H1 (cell line): Measurements from ENCODE around the gene SORCS3. TPM values are rescaled to one million over a fixed set of nuclear protein-coding genes. Genes with fewer than 3 reads are reported as not detected.

Source experiments
- CTCF ChIA-PET: fragments of 300-600 bp; sonication (Branson Sonifier 250); formaldehyde crosslinking; loops from one replicate; lab custom pipeline; 2021; ENCODE audit not compliant: partially characterized antibody; lab: Charles Lee
- POLR2A ChIA-PET: fragments of 300-600 bp; sonication (Branson Sonifier 250); formaldehyde crosslinking; loops from one replicate; lab custom pipeline; 2021; ENCODE audit warnings: inconsistent platforms; ENCODE audit not compliant: partially characterized antibody; lab: Charles Lee
- DNase-seq, 2 experiments: peaks; one replicate each; pipeline versions ENCODE4 v3.0.0 to v3.0.0-alpha.2; 2010 to 2022; ENCODE audit warnings: low spot score in 2 of 2, low read depth in 1 of 2, mixed read lengths in 1 of 2
- FAIRE-seq: peaks from 2 replicates; lab custom pipeline; 2011; peaks lifted over from hg19 to GRCh38; lab: Jason Lieb, UNC
- H2AFZ ChIP-seq: 2 replicates; pipeline ENCODE4 v1.8.1; 2012; ENCODE audit warnings: low read length, inconsistent platforms
- H2AK5ac ChIP-seq: 2 replicates; pipeline ENCODE4 v1.6.1; 2013; ENCODE audit warnings: low read depth, low read length
- H2BK120ac ChIP-seq: replicated peaks from 2 replicates; pipeline ENCODE3; 2013; ENCODE audit warnings: low read depth, low read length, inconsistent platforms
- H2BK12ac ChIP-seq: 2 replicates; pipeline ENCODE4 v1.6.1; 2013; ENCODE audit warnings: low read depth, low read length
- H2BK15ac ChIP-seq: 2 replicates; pipeline ENCODE4 v1.6.1; 2013; ENCODE audit warnings: low read length
- H2BK20ac ChIP-seq: 2 replicates; pipeline ENCODE4 v1.6.1; 2013; ENCODE audit warnings: low read length
- H2BK5ac ChIP-seq: 2 replicates; pipeline ENCODE4 v1.6.1; 2013; ENCODE audit warnings: low read depth, low read length
- H3K14ac ChIP-seq: 2 replicates; pipeline ENCODE4 v1.6.1; 2013; ENCODE audit warnings: inconsistent platforms; ENCODE audit not compliant: insufficient read length
- H3K18ac ChIP-seq: 2 replicates; pipeline ENCODE4 v1.6.1; 2013; ENCODE audit warnings: low read length; ENCODE audit errors: extremely low read depth
- H3K23ac ChIP-seq: 2 replicates; pipeline ENCODE4 v1.6.1; 2013; ENCODE audit warnings: inconsistent platforms; ENCODE audit not compliant: insufficient read length
- H3K23me2 ChIP-seq: 2 replicates; pipeline ENCODE4 v1.6.1; 2013; ENCODE audit warnings: low read depth, low read length
- H3K27ac ChIP-seq: 2 replicates; pipeline ENCODE4 v1.6.1; 2011; ENCODE audit warnings: low read depth, low read length, inconsistent platforms
- H3K27me3 ChIP-seq, 4 experiments: replicated peaks in 1 of 4; 1 replicate in 1 of 4; 2 replicates in 3 of 4; pipeline versions ENCODE4 v1.6.1 to v1.8.1; 2011 to 2013; ENCODE audit warnings: low read length in 3 of 4, mild to moderate bottlenecking in 3 of 4, inconsistent platforms in 2 of 4, mixed read lengths in 2 of 4, moderate library complexity in 1 of 4; ENCODE audit not compliant: control insufficient read depth in 3 of 4, insufficient read depth in 3 of 4; ENCODE audit errors: extremely low read depth in 1 of 4
- H3K36me3 ChIP-seq, 4 experiments: 2 replicates each; pipeline versions ENCODE4 v1.6.1 to v1.8.1; 2011 to 2013; ENCODE audit warnings: mild to moderate bottlenecking in 4 of 4, low read length in 3 of 4, moderate library complexity in 2 of 4, control low read depth in 1 of 4, inconsistent platforms in 1 of 4; ENCODE audit not compliant: insufficient read depth in 4 of 4, control insufficient read depth in 2 of 4
- H3K4ac ChIP-seq: replicated peaks from 2 replicates; pipeline ENCODE3; 2013; ENCODE audit warnings: low read length, low read depth, mixed read lengths, inconsistent platforms; ENCODE audit not compliant: insufficient read length
- H3K4me1 ChIP-seq, 4 experiments: replicated peaks in 1 of 4; 1 replicate in 1 of 4; 2 replicates in 3 of 4; pipeline versions ENCODE4 v1.6.1 to v1.8.1; 2011 to 2013; ENCODE audit warnings: low read length in 3 of 4, inconsistent platforms in 2 of 4, mixed read lengths in 1 of 4; ENCODE audit not compliant: insufficient read depth in 4 of 4, control insufficient read depth in 3 of 4
- H3K4me2 ChIP-seq, 2 experiments: 2 replicates each; pipeline versions ENCODE4 v1.6.1 to v1.8.1; 2011 to 2013; ENCODE audit warnings: low read depth in 2 of 2, low read length in 2 of 2, control low read depth in 1 of 2, inconsistent platforms in 1 of 2, mild to moderate bottlenecking in 1 of 2; ENCODE audit not compliant: insufficient read depth in 1 of 2
- H3K4me3 ChIP-seq, 4 experiments: fragments of 200-600, 300-600 bp in 1 of 4; sonication (generic), shearing (Covaris generic), sonication (Bioruptor Twin) in 1 of 4; 2 replicates each; pipeline versions ENCODE4 v1.5.1 to v1.8.1; 2011 to 2016; ENCODE audit warnings: low read length in 4 of 4, low read depth in 3 of 4, control low read depth in 2 of 4, inconsistent platforms in 2 of 4, mild to moderate bottlenecking in 2 of 4, mixed read lengths in 1 of 4, moderate library complexity in 1 of 4; ENCODE audit not compliant: insufficient read depth in 2 of 4; ENCODE audit errors: extremely low read depth in 1 of 4
- H3K56ac ChIP-seq: replicated peaks from 2 replicates; pipeline ENCODE3; 2013; ENCODE audit warnings: low read depth, mild to moderate bottlenecking, mixed read lengths, low read length, inconsistent platforms; ENCODE audit not compliant: insufficient read length
- H3K79me1 ChIP-seq: 2 replicates; pipeline ENCODE4 v1.6.1; 2013; ENCODE audit warnings: low read depth, low read length, control low read depth
- H3K79me2 ChIP-seq, 2 experiments: 2 replicates each; pipeline versions ENCODE4 v1.6.1 to v1.8.1; 2012 to 2013; ENCODE audit warnings: low read length in 2 of 2, mild to moderate bottlenecking in 2 of 2, inconsistent platforms in 1 of 2; ENCODE audit not compliant: insufficient read depth in 2 of 2, control insufficient read depth in 1 of 2
- H3K9ac ChIP-seq, 4 experiments: replicated peaks in 1 of 4; 1 replicate in 1 of 4; 2 replicates in 3 of 4; pipeline versions ENCODE4 v1.6.1 to v1.8.1; 2011 to 2013; ENCODE audit warnings: low read depth in 3 of 4, low read length in 3 of 4, control low read depth in 2 of 4, mild to moderate bottlenecking in 2 of 4, moderate library complexity in 2 of 4, inconsistent platforms in 1 of 4; ENCODE audit errors: extremely low read depth in 1 of 4
- H3K9me3 ChIP-seq, 2 experiments: 2 replicates each; pipeline versions ENCODE4 v1.6.1 to v1.8.1; 2012 to 2013; ENCODE audit warnings: mild to moderate bottlenecking in 2 of 2, moderate library complexity in 2 of 2, control low read depth in 1 of 2, inconsistent platforms in 1 of 2, low read depth in 1 of 2, low read length in 1 of 2, mixed read lengths in 1 of 2; ENCODE audit not compliant: insufficient read depth in 2 of 2
- H4K20me1 ChIP-seq, 2 experiments: replicated peaks in 1 of 2; 2 replicates each; pipeline versions ENCODE3 to v1.8.1; 2011 to 2013; ENCODE audit warnings: inconsistent platforms in 2 of 2, low read length in 2 of 2, mild to moderate bottlenecking in 1 of 2; ENCODE audit not compliant: insufficient read depth in 2 of 2, control insufficient read depth in 1 of 2
- H4K5ac ChIP-seq: 2 replicates; pipeline ENCODE4 v1.6.1; 2013; ENCODE audit warnings: low read length, low read depth, mixed read lengths, inconsistent platforms; ENCODE audit not compliant: insufficient read length
- H4K8ac ChIP-seq: 2 replicates; pipeline ENCODE4 v1.8.0; 2013; ENCODE audit warnings: mild to moderate bottlenecking, moderate library complexity, low read length, inconsistent platforms; ENCODE audit not compliant: insufficient read depth; ENCODE audit errors: extremely low read depth
- H4K91ac ChIP-seq: replicated peaks from 2 replicates; pipeline ENCODE3; 2013; ENCODE audit warnings: low read length, mixed read lengths, inconsistent platforms; ENCODE audit not compliant: insufficient read length
- EP300 ChIP-seq, 2 experiments: IDR thresholded peaks; 1 replicate in 1 of 2; 2 replicates in 1 of 2; pipeline ENCODE4 v1.6.1; 2011 to 2012; ENCODE audit warnings: low read depth in 2 of 2, low read length in 2 of 2, mild to moderate bottlenecking in 2 of 2, borderline replicate concordance in 1 of 2, inconsistent platforms in 1 of 2, moderate library complexity in 1 of 2
- GTF2F1 ChIP-seq: IDR thresholded peaks from 2 replicates; pipeline ENCODE4 v1.6.1; 2012; ENCODE audit warnings: low read depth, low read length, improper control_type of control experiment, borderline replicate concordance
- HDAC6 ChIP-seq: IDR thresholded peaks from one replicate; pipeline ENCODE4 v1.7.1; 2012; ENCODE audit warnings: low read depth, mild to moderate bottlenecking, inconsistent platforms, low read length, moderate library complexity
- KDM5A ChIP-seq: fragments of 200-600 bp; IDR thresholded peaks from 2 replicates; pipeline ENCODE4 v1.7.1; 2012; ENCODE audit warnings: mild to moderate bottlenecking, low read length, inconsistent platforms, mixed read lengths
- NANOG ChIP-seq: IDR thresholded peaks from 2 replicates; pipeline ENCODE4 v1.6.1; 2011; ENCODE audit warnings: low read length, low read depth, mild to moderate bottlenecking, inconsistent platforms; ENCODE audit not compliant: insufficient read depth, poor library complexity, severe bottlenecking
- RFX5 ChIP-seq: IDR thresholded peaks from 2 replicates; pipeline ENCODE4 v1.6.1; 2011; ENCODE audit warnings: low read depth, low read length, improper control_type of control experiment, borderline replicate concordance
- SAP30 ChIP-seq: fragments of 300-600 bp; sonication (generic); IDR thresholded peaks from 2 replicates; pipeline ENCODE4 v1.7.1; 2012; ENCODE audit warnings: low read length, moderate library complexity, mild to moderate bottlenecking, inconsistent platforms; ENCODE audit not compliant: insufficient read depth, insufficient replicate concordance
- SP4 ChIP-seq: IDR thresholded peaks from 2 replicates; pipeline ENCODE4 v1.6.1; 2012; ENCODE audit warnings: low read length, inconsistent platforms
- TCF12 ChIP-seq: IDR thresholded peaks from 2 replicates; pipeline ENCODE4 v1.6.1; 2011; ENCODE audit warnings: low read depth, mild to moderate bottlenecking, low read length
- YY1 ChIP-seq: IDR thresholded peaks from 2 replicates; pipeline ENCODE4 v1.6.1; 2011; ENCODE audit warnings: low read depth, mild to moderate bottlenecking, low read length
- WGBS, 2 experiments: shearing (Covaris generic) in 1 of 2; methylation state at CpG; one replicate each; pipeline versions ENCODE4 v1.1.6 to v1.1.7; 2013 to 2015; ENCODE audit warnings: low lambda C conversion rate in 2 of 2, mixed read lengths in 2 of 2, inconsistent platforms in 1 of 2, low coverage in 1 of 2, missing lambda C conversion rate in 1 of 2; ENCODE audit not compliant: insufficient replicate concordance in 2 of 2, insufficient coverage in 1 of 2, insufficient read length in 1 of 2; ENCODE audit errors: extremely low coverage in 1 of 2, missing lambda C conversion rate in 1 of 2; 5-methylcytosine and 5-hydroxymethylcytosine counted together
- polyA plus RNA-seq, 7 experiments: library from polyadenylated mRNA; depleted of rRNA in 3 of 7; stranded (reverse) in 5 of 7; unstranded in 2 of 7; fragments of >200 nt in 5 of 7; fragments of 200-250 nt in 2 of 7; gene quantifications; 1 replicate in 5 of 7; 2 replicates in 1 of 7; 4 replicates in 1 of 7; pipeline versions ENCODE4 v1.2.1 to v1.2.3, GENCODE V29; 2011 to 2013; ENCODE audit warnings: missing spikeins in 2 of 7, mixed read lengths in 2 of 7
- total RNA-seq: library from RNA; stranded (reverse); fragmentation: NEBNext Ultra II Directional; extraction: Animal tissue kit (Norgen Biotek cat#: 25700); gene quantifications from 2 replicates; pipeline ENCODE4 v1.2.1, GENCODE V29; 2021
- TF ChIP-seq, protein P1 (sequence below): IDR thresholded peaks from 2 replicates; pipeline ENCODE4 v1.6.1; 2012; ENCODE audit warnings: low read length, inconsistent platforms

SORCS3 gene
- total and polyA plus RNA-seq, 2 of the 8 experiments (the other 6 are each of a cell fraction or from before 2014, with no cell fraction given), result 0.26 to 0.88 TPM

DNA sequence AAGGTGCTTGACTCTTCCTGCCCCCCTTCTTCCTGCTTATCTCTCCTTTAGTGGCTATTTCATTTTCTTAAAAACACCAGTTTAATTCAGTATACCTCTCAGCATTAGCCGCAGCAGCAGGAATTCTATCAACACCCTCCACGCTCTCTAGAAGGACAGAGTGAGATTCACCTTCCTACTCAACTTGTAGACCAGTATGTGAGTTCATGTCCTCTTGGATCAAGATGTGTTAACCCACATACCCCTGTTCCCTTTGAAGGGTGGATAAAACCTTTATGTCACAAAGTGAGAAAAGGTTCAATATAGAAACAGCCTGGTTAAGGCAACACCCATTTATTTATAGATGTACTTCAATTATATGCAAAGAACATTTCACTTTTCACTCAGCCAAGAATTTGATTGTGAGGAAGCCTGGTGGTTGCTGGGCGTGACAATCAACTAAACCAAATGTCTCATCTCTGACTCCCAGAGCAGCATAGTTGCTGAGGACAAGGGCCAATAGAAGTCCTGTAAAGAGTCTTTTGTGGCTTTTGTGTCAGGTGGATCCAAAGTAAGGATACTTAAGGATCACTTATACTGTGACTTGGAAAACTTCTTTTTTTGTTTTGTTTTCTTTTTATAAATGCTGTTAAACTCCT, 617.1 kb downstream of the SORCS3 start:
- Histone ChIP-seq H3K4ac (no peak overlapping the region), H2AFZ (no peak overlapping the region), H3K23ac (no peak overlapping the region), H4K20me1 (no peaks in the 10 kb centered on the region), H3K4me1 (no peaks in the 10 kb centered on the region), H2BK12ac (no peak overlapping the region), H2BK20ac (no peak overlapping the region), H3K56ac (no peak overlapping the region), H2BK5ac (no peak overlapping the region), H3K4me3 (no peak overlapping the region), H3K79me2 (no peaks in the 10 kb centered on the region), H4K8ac (no peak overlapping the region), H3K23me2 (no peaks in the 10 kb centered on the region), H4K5ac (no peak overlapping the region), H4K91ac (no peak overlapping the region), H3K27ac (no peak overlapping the region), H3K27me3 (no peaks in the 10 kb centered on the region), H3K4me2 (no peak overlapping the region), H3K18ac (no peak overlapping the region), H2AK5ac (no peak overlapping the region), H3K79me1 (no peaks in the 10 kb centered on the region), H2BK120ac (no peak overlapping the region), H3K9me3 (no peaks in the 10 kb centered on the region), H3K36me3 (no peaks in the 10 kb centered on the region), H2BK15ac (no peak overlapping the region), H3K9ac (no peak overlapping the region), H3K14ac (no peak overlapping the region)
- DNase-seq, result no peak
- ChIA-PET POLR2A (no interaction called here), CTCF (no interaction called here)
- TF ChIP-seq NANOG (no peak), SAP30 (no peak), RFX5 (no peak), GTF2F1 (no peak), YY1 (no peak), EP300 (IDR thresholded peaks at IDR 0.05; ENCODE audit: borderline replicate concordance in 1 of 2, low read depth in 2 of 2, low read length in 2 of 2) (no peak), KDM5A (no peak), HDAC6 (no peak), TCF12 (no peak), SP4 (no peak)
- TF ChIP-seq, protein P1, sequence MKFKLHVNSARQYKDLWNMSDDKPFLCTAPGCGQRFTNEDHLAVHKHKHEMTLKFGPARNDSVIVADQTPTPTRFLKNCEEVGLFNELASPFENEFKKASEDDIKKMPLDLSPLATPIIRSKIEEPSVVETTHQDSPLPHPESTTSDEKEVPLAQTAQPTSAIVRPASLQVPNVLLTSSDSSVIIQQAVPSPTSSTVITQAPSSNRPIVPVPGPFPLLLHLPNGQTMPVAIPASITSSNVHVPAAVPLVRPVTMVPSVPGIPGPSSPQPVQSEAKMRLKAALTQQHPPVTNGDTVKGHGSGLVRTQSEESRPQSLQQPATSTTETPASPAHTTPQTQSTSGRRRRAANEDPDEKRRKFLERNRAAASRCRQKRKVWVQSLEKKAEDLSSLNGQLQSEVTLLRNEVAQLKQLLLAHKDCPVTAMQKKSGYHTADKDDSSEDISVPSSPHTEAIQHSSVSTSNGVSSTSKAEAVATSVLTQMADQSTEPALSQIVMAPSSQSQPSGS, result no peak
- no peak for FAIRE-seq
- WGBS, 2 experiments, result 92% methylated on average over 3 of the region's 3 CpGs; no CpG with 5 or more reads in 1 of the 2 experiments
